ENCODE data around the gene FGD5. TPM values are rescaled to one million over a fixed set of nuclear protein-coding genes. Genes with fewer than 3 reads are reported as not detected.

FGD5 gene
- total RNA-seq, 1 donor from 2014 or later: 3.2 TPM

- Mint-ChIP-seq H3K27ac (no peak overlapping the region), H3K36me3 (no peaks in the 10 kb centered on the region), H3K4me1 (peaks cover 41% of the 10 kb centered on the region), H3K27me3 (ENCODE audit: low read depth) (peaks cover 47% of the 10 kb centered on the region), H3K9me3 (no peaks in the 10 kb centered on the region), H3K4me3 (no peak overlapping the region)
- no peak for DNase-seq (ENCODE audit: low spot score in 2 of 2, unreplicated experiment in 2 of 2)
- no peak for TF ChIP-seq CTCF (IDR thresholded peaks at IDR 0.05; ENCODE audit: unreplicated experiment)
Measured at GRCh38 chr3:14832975-14833722, 14.4 kb downstream of the FGD5 start.

GRCh38 chr3:14834121-14834520 is 15.4 kb downstream of the FGD5 start:
- peaks cover 45% of the 10 kb centered on the region for H3K27me3 Mint-ChIP-seq (ENCODE audit: low read depth)
- H3K27ac Mint-ChIP-seq: no peak overlapping the region
- no peak for TF ChIP-seq CTCF (IDR thresholded peaks at IDR 0.05; ENCODE audit: unreplicated experiment)

GRCh38 chr3:14834807-14835466 is 16.2 kb downstream of the FGD5 start:
- DNase-seq (ENCODE audit: low spot score in 2 of 2, unreplicated experiment in 2 of 2): no peak
- Mint-ChIP-seq H3K4me3 (no peak overlapping the region), H3K36me3 (no peaks in the 10 kb centered on the region), H3K27ac (no peak overlapping the region), H3K27me3 (ENCODE audit: low read depth) (peaks cover 44% of the 10 kb centered on the region), H3K4me1 (peaks cover 37% of the 10 kb centered on the region), H3K9me3 (no peaks in the 10 kb centered on the region)
- no peak for TF ChIP-seq CTCF (IDR thresholded peaks at IDR 0.05; ENCODE audit: unreplicated experiment)

More at GRCh38 chr3:14834121-14834520, 15.4 kb downstream of the FGD5 start:
- H3K36me3 Mint-ChIP-seq: no peaks in the 10 kb centered on the region
- no peak overlapping the region for H3K4me3 Mint-ChIP-seq
- no peaks in the 10 kb centered on the region for H3K9me3 Mint-ChIP-seq
- no peak for DNase-seq (ENCODE audit: low spot score in 2 of 2, unreplicated experiment in 2 of 2)
- H3K4me1 Mint-ChIP-seq: peaks cover 42% of the 10 kb centered on the region

GRCh38 chr3:14836049-14836468 is 17.3 kb downstream of the FGD5 start:
- H3K27ac Mint-ChIP-seq: no peak overlapping the region
- no peaks in the 10 kb centered on the region for H3K36me3 Mint-ChIP-seq
- no peaks in the 10 kb centered on the region for H3K9me3 Mint-ChIP-seq
- H3K4me1 Mint-ChIP-seq: peaks cover 30% of the 10 kb centered on the region
- peaks cover 36% of the 10 kb centered on the region for H3K27me3 Mint-ChIP-seq (ENCODE audit: low read depth)
- H3K4me3 Mint-ChIP-seq: no peak overlapping the region
- no peak for TF ChIP-seq CTCF (IDR thresholded peaks at IDR 0.05; ENCODE audit: unreplicated experiment)
- DNase-seq (ENCODE audit: low spot score in 2 of 2, unreplicated experiment in 2 of 2): no peak

GRCh38 chr3:14837186-14837877 is 18.6 kb downstream of the FGD5 start:
- no peak for TF ChIP-seq CTCF (IDR thresholded peaks at IDR 0.05; ENCODE audit: unreplicated experiment)
- no peak for DNase-seq (ENCODE audit: low spot score in 2 of 2, unreplicated experiment in 2 of 2)
- H3K4me3 Mint-ChIP-seq: no peak overlapping the region
- H3K36me3 Mint-ChIP-seq: no peaks in the 10 kb centered on the region
- peaks cover 31% of the 10 kb centered on the region for H3K27me3 Mint-ChIP-seq (ENCODE audit: low read depth)
- peak overlapping the region; percentile 55 for H3K27ac Mint-ChIP-seq
- H3K9me3 Mint-ChIP-seq: no peaks in the 10 kb centered on the region
- H3K4me1 Mint-ChIP-seq: peaks cover 30% of the 10 kb centered on the region
